PC-3 (cell line): Measurements from ENCODE around the gene CFAP46. TPM values are rescaled to one million over a fixed set of nuclear protein-coding genes. Genes with fewer than 3 reads are reported as not detected.

Source experiments
- ATAC-seq: fragments of 200-7000 bp; cut with Tn5 transposase; 2 replicates; pipeline ENCODE4 v1.9.1; 2020; ENCODE audit warnings: mild to moderate bottlenecking, moderate library complexity
- BruUV-seq: library from RNA; stranded (reverse); fragments of 400-500 nt; replicated peaks from 2 replicates; lab custom pipeline; 2021; lab: Mats Ljungman, UMichigan
- CTCF ChIA-PET: fragments of 300-600 bp; sonication (Branson Sonifier 250); formaldehyde crosslinking; loops from one replicate; lab custom pipeline; 2022; ENCODE audit warnings: antibody characterized with exemption; lab: Charles Lee
- POLR2A ChIA-PET: fragments of 300-600 bp; sonication (Branson Sonifier 250); formaldehyde crosslinking; loops from one replicate; lab custom pipeline; 2022; ENCODE audit warnings: antibody characterized with exemption; ENCODE audit not compliant: unreplicated experiment; lab: Charles Lee
- DNase-seq: peaks from one replicate; pipeline ENCODE4 v3.0.0-alpha.2; 2015
- H2AFZ ChIP-seq: fragments of 300-600 bp; sonication (generic); 2 replicates; pipeline ENCODE4 v1.6.0; 2016; ENCODE audit warnings: antibody characterized with exemption, low read length
- H3F3A ChIP-seq: fragments of 300-600 bp; sonication (generic); one replicate; pipeline ENCODE4 v1.6.0; 2017; ENCODE audit warnings: antibody characterized with exemption, low read length, control low read depth, mild to moderate bottlenecking; ENCODE audit not compliant: unreplicated experiment
- H3K27ac ChIP-seq: fragments of 300-600 bp; sonication (generic); 2 replicates; pipeline ENCODE4 v1.5.1; 2016; ENCODE audit warnings: mild to moderate bottlenecking, low read length
- H3K27me3 ChIP-seq: fragments of 300-600 bp; sonication (generic); 2 replicates; pipeline ENCODE4 v1.6.1; 2016; ENCODE audit warnings: low read length, mixed read lengths
- H3K36me3 ChIP-seq: fragments of 300-600 bp; sonication (generic); 2 replicates; pipeline ENCODE4 v1.6.1; 2016; ENCODE audit warnings: low read depth, mixed run types, low read length, mixed read lengths
- H3K4me1 ChIP-seq: fragments of 300-600 bp; sonication (generic); 2 replicates; pipeline ENCODE4 v1.5.1; 2016; ENCODE audit warnings: low read length; ENCODE audit not compliant: insufficient read depth
- H3K4me2 ChIP-seq: fragments of 300-600 bp; sonication (generic); 2 replicates; pipeline ENCODE4 v1.6.0; 2016; ENCODE audit warnings: low read length
- H3K4me3 ChIP-seq: fragments of 300-600 bp; sonication (generic); 2 replicates; pipeline ENCODE4 v1.5.1; 2016; ENCODE audit warnings: mild to moderate bottlenecking, low read length, mixed read lengths
- H3K79me2 ChIP-seq: fragments of 300-600 bp; sonication (generic); 2 replicates; pipeline ENCODE4 v1.6.1; 2017; ENCODE audit warnings: low read length, mixed read lengths
- H3K9ac ChIP-seq: fragments of 300-600 bp; sonication (generic); 2 replicates; pipeline ENCODE4 v1.6.0; 2016; ENCODE audit warnings: mild to moderate bottlenecking, low read length
- H3K9me2 ChIP-seq: fragments of 300-600 bp; sonication (generic); replicated peaks from 2 replicates; pipeline ENCODE4 v1.6.1; 2016; ENCODE audit warnings: mixed run types, low read length, mixed read lengths
- H3K9me3 ChIP-seq: fragments of 300-600 bp; sonication (generic); 2 replicates; pipeline ENCODE4 v1.6.1; 2016; ENCODE audit warnings: low read length, mixed read lengths
- H4K20me1 ChIP-seq: fragments of 300-600 bp; sonication (generic); 2 replicates; pipeline ENCODE4 v1.6.1; 2016; ENCODE audit warnings: low read length, mixed read lengths
- EZH2 ChIP-seq: fragments of 300-600 bp; sonication (generic); IDR thresholded peaks from one replicate; pipeline ENCODE4 v1.6.1; 2017; ENCODE audit warnings: antibody characterized with exemption, mild to moderate bottlenecking, low read length; ENCODE audit not compliant: unreplicated experiment
- EZH2phosphoT487 ChIP-seq: fragments of 300-600 bp; sonication (generic); IDR thresholded peaks from 2 replicates; pipeline ENCODE4 v1.6.1; 2018; ENCODE audit warnings: mild to moderate bottlenecking, antibody characterized with exemption, low read length, borderline replicate concordance
- intact Hi-C: fragments of 100-400 bp; cut with micrococcal nuclease; formaldehyde crosslinking; loops from 2 replicates; pipeline ENCODE4 v1.9.0; 2023
- total RNA-seq: library from RNA; depleted of rRNA; stranded (reverse); fragments of >200 nt; gene quantifications from 2 replicates; pipeline ENCODE4 v1.2.3, GENCODE V29; 2014
- TF ChIP-seq, protein P1 (sequence below): fragments of 300-600 bp; sonication (generic); conservative IDR thresholded peaks from 2 replicates; pipeline ENCODE4 v1.5.1; 2017; ENCODE audit warnings: antibody characterized with exemption, low read depth, mild to moderate bottlenecking, low read length

Gene CFAP46
- total RNA-seq, 1 experiment from 2014 or later: 0.04 TPM

DNA sequence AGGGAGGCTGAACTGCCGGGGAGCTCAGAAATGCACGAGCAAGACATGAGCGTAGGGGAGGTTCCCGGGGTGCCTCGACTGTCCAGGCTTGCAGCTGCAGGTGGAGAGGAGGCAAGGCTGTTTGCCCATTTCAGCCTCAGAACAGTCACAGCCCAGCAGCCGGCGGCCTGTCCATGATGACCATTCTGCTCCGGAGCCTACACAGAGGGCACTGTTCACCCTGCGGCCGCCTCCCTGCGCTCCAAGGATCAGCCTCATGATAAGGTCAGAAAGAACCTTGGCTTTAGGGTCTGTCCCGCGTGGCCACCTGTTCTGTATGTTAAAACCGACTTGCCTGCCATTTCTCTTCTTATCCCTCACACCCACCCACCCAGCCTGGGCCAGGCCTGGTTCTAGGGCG is 21.9 kb upstream of the CFAP46 start:
- no peak overlapping the region for H2AFZ ChIP-seq
- TF ChIP-seq, protein P1, sequence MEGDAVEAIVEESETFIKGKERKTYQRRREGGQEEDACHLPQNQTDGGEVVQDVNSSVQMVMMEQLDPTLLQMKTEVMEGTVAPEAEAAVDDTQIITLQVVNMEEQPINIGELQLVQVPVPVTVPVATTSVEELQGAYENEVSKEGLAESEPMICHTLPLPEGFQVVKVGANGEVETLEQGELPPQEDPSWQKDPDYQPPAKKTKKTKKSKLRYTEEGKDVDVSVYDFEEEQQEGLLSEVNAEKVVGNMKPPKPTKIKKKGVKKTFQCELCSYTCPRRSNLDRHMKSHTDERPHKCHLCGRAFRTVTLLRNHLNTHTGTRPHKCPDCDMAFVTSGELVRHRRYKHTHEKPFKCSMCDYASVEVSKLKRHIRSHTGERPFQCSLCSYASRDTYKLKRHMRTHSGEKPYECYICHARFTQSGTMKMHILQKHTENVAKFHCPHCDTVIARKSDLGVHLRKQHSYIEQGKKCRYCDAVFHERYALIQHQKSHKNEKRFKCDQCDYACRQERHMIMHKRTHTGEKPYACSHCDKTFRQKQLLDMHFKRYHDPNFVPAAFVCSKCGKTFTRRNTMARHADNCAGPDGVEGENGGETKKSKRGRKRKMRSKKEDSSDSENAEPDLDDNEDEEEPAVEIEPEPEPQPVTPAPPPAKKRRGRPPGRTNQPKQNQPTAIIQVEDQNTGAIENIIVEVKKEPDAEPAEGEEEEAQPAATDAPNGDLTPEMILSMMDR: no peak
- no peak for TF ChIP-seq EZH2
- TF ChIP-seq EZH2phosphoT487: no peak
- no peaks in the 10 kb centered on the region for H3K9me3 ChIP-seq
- DNase-seq (no peak), ATAC-seq (no peak)
- ChIA-PET POLR2A (no interaction called here), CTCF (no interaction called here)
- no peak overlapping the region for H3K9ac ChIP-seq
- H3K27me3 ChIP-seq: peaks cover 6% of the 10 kb centered on the region; the same call in 1 of the 2 replicates
- H3K27ac ChIP-seq: no peak overlapping the region
- BruUV-seq: no TSS peak
- H3F3A ChIP-seq: no peaks in the 10 kb centered on the region
- no peaks in the 10 kb centered on the region for H4K20me1 ChIP-seq
- intact Hi-C loops: no loop called here
- no peaks in the 10 kb centered on the region for H3K36me3 ChIP-seq
- no peak overlapping the region for H3K4me2 ChIP-seq
- no peak overlapping the region for H3K4me3 ChIP-seq
- H3K79me2 ChIP-seq: no peaks in the 10 kb centered on the region
- H3K4me1 ChIP-seq: peaks cover 4% of the 10 kb centered on the region; the same call in 1 of the 2 replicates
- no peaks in the 10 kb centered on the region for H3K9me2 ChIP-seq

GRCh38 chr10:132963430-132963960 is 21.1 kb upstream of the CFAP46 start:
- Histone ChIP-seq H3K9ac (no peak overlapping the region), H2AFZ (no peak overlapping the region), H3K4me3 (no peak overlapping the region), H3K4me1 (peaks cover 4% of the 10 kb centered on the region; the same call in 1 of the 2 replicates), H3K36me3 (no peaks in the 10 kb centered on the region), H4K20me1 (no peaks in the 10 kb centered on the region), H3K9me3 (no peaks in the 10 kb centered on the region), H3K9me2 (no peaks in the 10 kb centered on the region), H3F3A (no peaks in the 10 kb centered on the region), H3K4me2 (no peak overlapping the region), H3K79me2 (no peaks in the 10 kb centered on the region), H3K27me3 (no peaks in the 10 kb centered on the region), H3K27ac (no peak overlapping the region)
- intact Hi-C loops: no loop called here
- ChIA-PET POLR2A (no interaction called here), CTCF (no interaction called here)
- no peak for DNase-seq
- no TSS peak for BruUV-seq
- no peak for ATAC-seq
- no peak for TF ChIP-seq EZH2phosphoT487
- TF ChIP-seq, protein P1: no peak
- no peak for TF ChIP-seq EZH2

GRCh38 chr10:132962623-132963429 is 20.5 kb upstream of the CFAP46 start:
- peak overlapping the region; percentile 93 for H3K4me2 ChIP-seq
- H3K9me2 ChIP-seq: no peaks in the 10 kb centered on the region
- no peak for TF ChIP-seq EZH2phosphoT487
- no peak for TF ChIP-seq EZH2
- TF ChIP-seq, protein P1: no peak
- H3K4me1 ChIP-seq: peaks cover 4% of the 10 kb centered on the region; the same call in 1 of the 2 replicates
- H3K36me3 ChIP-seq: no peaks in the 10 kb centered on the region
- ChIA-PET POLR2A (no interaction called here), CTCF (no interaction called here)
- BruUV-seq: no TSS peak
- H2AFZ ChIP-seq: peak overlapping the region; percentile 87
- H3K27ac ChIP-seq: no peak overlapping the region
- no peaks in the 10 kb centered on the region for H3F3A ChIP-seq
- H3K79me2 ChIP-seq: no peaks in the 10 kb centered on the region
- H3K9ac ChIP-seq: no peak overlapping the region
- no peaks in the 10 kb centered on the region for H4K20me1 ChIP-seq
- DNase-seq (no peak), ATAC-seq (no peak)
- H3K4me3 ChIP-seq: peak overlapping the region; percentile 75
- no peaks in the 10 kb centered on the region for H3K27me3 ChIP-seq
- intact Hi-C loops: no loop called here
- H3K9me3 ChIP-seq: no peaks in the 10 kb centered on the region
